NCI-H128 (cell line): ENCODE measurements around the gene PLEKHJ1.
A peak's percentile ranks its signal among the peaks of the same experiment; 100 is the strongest.

ENCODE experiments used
- DNase-seq: peaks from one replicate; lab custom pipeline; 2025; ENCODE audit not compliant: unreplicated experiment; lab: John Stamatoyannopoulos, UW

Gene PLEKHJ1

DNA sequence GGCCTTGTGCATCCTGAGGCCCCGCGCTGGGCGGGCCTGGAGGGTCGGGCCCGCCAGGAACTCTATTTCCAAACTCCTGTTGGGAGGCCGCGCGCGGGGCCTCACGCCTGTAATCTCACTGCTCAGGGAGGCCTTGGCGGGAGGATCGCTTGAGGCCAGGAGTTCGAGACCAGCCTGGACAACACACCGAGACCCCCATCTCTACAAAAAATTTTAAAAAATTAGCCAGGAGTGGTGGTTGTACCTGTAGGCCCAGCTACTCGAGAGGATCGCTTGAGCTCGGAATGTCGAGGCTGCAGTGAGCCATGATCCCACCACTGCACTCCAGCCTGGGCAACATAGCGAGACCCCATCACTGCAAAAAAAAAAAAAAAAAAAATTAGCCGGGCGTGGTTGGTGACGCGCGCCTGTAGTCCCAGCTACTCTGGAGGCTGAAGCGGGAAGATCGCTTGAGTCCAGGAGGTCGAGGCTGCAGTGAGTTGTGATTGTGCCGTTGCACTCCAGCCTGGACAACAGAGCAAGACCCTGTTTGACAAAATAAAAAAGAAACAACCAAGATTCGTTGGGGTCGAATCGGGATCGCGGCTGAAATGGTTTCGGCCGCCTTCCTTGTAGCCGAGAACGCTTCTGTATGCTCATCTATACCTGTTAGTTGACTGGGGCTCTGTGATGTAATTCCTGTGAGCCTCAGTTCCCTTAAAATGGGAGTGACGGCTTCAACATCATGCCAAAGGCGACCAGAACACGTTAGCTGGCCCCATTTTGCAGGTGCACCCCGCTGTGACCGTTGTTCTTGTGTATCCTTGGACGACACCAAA lies 1.1 kb upstream of the PLEKHJ1 start:
- no peak for DNase-seq

DNA sequence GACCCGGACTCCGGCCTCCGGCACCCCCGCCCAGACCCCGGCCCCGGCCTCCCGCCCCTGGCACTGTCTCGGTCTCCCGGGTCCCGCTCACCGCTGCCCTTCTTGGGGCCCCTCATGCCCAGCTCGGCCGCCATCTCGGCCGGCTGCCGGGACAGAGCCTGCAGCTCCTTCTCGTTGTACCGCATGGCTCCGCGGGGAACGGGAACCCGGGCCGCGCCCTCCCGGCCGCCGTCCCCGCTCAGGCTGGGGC lies 140 bp downstream of the PLEKHJ1 start:
- DNase-seq, result no peak

DNA sequence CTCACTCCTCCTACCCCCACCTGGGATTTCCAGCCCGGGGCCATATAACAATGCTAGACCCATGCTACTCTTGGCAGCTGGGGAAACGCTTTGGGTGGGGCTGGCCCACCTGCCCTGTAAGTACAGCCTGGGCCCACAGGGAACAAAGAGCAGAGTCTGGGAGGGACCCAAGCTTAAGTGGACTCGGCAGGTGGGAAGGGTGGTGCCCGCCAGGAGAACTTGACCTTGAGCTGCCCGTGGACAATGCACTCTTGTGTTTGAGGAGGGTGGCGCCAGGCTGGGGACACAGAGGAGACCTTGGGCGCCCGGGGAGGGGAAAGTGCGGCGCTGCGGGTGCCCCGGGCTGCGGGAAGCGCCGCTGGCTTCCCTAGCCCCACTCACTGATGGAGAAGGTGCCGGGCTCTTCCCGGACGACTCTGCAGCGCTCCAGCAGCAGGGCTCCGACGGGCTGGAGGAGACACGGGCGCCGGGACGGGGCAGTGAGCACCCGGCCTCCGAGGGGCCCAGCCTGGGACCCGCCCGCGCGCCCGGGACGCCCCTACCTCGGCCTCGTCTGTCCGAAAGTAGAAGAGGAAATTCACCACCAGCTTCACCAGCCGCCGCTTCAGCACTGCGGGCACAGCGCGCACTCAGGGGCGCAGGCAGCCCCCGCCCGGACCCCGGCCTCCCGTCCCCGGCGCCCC lies 607 bp downstream of the PLEKHJ1 start:
- DNase-seq, result peak; percentile 15

DNA sequence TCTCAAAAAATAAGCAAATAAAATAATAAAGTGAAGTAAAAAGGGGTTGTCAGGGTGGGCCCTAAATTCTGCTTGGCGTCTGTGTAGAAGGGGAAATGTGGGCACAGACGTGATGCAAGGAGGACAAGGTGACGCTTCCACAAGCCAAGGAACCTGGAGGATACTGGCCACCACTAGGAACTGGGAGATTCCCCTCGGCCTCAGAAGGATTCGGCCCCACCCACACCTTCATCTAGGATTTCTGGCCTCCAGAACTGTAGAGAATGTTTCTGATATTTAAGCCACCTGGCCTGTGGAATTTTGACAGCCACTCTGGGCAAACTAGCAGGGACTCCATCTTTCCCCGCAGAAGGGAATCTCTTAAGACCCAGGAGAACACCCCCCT lies 1.1 kb downstream of the PLEKHJ1 start:
- no peak for DNase-seq

DNA sequence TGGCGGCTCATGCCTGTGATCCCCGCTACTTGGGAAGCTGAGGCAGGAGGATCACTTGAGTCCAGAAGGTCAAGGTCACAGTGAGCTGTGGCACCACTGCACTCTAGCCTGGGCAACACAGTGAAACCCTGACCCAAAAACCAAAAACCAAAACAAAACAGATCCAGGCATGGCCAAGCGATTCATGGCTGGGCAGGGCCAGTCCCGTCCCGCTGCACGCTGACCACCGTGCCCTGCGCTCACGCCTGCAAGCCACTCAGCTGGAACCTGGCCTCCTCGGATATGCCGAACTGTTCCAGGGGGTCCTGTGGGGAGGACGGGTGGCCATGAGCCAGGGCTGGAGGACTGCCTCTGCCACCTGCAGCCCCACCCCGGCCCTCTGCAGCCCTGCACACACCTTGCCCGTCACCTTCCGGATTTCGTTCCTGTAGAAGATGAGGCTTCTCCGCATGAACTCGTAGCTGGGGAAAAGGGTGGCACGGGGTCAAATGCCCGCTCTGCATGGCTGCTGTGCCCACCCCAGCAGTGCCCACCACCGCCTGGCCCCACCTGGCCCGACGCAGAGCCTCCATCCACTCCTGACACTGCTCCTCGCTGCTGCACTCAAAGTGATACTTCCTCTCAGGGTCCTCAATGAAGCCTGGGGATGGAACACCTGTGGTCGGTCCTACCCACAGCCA lies 2.4 kb downstream of the PLEKHJ1 start:
- DNase-seq, result no peak

DNA sequence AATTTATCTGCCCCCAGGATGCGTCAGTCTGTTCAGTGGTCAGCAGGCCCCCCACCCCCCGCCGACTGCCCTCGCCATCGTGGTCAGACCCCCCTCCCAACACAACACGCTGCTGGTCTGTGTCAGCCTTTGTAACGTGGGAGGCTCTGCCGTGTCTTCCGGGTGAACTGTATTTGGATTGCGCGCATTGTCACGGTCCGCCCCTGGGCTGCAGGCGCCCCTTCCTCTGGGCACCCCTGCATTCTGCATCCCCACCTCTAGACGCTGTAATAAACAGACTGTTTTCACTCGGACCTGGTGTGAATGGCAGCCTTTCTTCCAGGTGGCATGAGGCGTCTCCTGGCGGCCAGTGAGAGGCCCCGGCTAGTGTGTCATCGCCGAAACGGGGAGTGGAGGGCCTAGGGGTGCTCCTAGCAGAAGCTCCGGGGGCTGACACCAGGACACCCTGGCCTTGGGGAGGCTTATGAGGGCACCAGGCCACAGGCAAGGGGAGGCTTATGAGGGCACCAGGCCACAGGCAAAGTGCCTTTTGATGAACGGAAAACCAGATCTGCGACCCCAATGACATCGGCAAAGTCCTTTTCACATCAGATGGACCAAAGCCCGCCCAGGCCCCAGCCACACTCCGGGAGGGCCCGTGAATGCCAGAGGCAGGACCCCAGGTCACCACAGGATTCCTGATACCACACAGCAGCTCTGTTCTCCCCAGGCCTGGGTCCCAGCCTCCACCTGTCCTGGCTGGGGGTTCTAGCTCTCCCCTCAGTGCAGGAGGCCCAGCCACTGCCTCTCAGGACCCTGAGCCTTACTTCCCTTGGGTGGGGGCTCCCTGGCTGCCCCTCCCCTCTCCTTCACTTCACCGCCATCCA lies 3.6 kb downstream of the PLEKHJ1 start:
- no peak for DNase-seq

DNA sequence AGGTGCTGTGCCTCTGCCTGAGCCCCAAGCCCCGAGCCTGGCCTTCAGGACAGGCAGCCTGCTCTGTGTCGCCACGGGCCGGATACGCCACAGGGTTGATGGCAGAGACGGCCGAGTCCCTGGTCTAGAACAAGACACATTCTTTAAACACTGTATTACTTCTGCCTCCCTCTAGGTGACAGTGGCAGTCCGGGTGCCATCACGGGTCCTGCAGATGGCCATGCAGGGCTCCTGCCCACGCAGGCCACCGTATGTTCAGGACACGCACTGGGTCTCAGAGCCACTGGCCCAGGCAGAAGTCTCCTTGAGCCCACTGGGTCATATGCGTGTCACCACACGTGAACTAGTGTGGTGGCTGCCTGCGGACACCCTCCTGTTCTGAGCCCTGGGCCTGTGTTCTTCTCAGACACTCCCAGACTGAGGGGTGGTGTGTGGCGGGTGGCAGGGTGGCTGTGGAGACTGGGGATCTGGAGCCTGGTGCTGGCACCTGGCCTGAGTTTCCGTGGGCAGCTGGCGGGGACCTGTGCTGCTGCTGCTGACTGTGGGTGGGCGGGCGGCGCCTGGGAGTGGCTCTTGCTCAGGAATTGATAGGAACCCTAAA lies 4.4 kb downstream of the PLEKHJ1 start:
- DNase-seq, result no peak

DNA sequence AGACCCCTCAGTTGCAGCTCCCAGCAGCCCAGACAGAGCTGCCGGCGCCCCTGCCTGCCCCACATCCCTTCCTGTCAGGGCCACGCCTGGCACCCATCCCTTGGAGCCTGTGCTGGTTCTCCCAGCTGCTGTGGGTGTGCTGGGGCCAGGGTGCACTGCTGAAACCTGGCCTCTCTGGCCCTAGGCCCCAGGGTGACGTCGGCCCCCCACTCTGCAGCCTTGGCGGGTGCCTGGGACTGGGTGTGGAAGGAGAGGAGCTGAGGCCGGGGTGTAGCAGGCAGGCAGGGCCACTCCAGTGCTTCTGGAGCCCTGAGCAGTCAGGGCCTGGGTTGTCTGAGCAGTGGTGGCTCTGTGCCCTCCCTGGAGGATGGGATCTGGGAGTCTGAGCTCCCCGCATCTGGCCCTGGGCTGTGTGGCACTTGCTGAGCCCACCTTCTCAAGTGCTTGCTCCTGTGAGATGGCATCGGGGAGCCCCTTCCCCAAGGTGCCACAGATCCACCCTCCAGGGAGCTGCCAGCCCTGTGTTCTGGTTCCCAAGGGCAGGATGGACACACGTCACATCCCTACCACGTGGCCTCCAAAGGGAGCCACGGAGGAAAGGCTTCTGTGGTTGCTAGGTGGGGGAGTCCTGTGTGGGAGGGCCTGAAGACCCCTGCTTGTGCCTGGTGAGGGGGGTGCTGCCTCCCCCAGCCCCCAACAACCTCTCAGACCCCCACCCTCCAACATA lies 5.2 kb downstream of the PLEKHJ1 start:
- DNase-seq, result no peak

DNA sequence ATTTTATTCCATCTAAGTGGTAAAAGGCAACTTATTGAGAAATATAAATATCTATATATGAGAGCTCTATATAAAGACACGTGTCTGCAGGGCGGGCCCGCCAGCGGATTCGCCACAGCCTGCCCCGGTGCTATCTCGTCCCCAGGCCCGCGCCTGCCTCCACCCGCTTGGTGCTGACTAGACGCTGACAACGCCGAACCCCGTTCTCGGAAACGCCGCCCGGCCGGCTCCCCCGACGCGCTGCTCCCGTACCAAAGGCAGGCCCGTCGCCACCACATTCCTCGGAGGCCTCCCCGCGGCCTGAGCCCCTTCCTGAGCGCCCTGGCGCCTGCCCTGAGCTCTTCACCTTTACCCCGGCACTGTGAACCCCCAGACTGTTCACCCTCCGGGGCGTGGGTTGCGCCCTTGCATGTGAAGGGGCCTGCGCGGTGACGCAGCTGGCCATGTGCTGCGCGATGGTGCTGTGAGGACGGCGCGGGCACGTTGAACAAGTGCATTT lies 6.0 kb downstream of the PLEKHJ1 start:
- no peak for DNase-seq

DNA sequence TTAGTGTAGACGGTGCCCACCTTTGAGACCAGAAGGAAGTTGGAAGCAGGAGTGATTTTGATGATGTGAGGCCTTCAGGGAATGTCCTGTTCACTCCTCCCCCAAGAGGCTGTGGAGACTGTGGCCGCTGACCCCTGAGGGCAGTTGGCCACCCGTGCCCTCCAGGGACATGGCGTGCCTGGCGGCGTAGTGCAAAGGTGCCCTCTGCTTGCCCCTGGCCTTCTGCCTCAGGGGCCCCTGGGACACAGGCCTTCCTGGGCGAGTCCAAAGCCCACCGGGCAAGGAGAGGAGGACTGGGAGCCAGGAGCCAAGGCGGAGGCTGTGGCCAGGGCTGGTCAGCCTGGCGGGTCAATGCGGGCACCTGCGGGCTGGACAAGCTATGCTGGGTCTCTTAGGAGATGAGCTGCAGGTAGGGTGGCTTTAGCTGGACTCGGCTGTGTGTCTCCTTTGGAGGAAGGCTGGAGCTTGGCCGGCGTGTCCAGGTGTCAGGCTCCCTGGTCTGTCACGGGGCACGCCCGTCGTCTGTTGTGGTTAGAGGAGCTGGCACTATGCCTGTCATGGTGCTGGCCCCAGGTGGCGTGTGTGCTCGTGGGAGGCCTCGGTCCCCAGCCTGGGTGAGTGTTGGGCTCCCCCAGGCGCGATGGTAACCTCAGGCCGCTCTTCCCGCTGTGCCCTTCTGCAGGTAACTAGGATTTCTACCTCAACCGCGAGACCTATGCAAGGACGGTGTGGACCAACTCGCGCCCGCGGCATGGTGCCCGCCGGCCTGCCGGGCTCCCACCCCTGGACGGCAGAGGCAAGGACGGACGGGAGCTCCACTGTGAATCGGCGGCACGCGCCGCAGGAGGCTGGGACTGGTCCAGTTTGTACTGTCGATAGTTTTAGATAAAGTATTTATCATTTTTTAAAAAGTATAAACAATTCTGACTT lies 6.8 kb downstream of the PLEKHJ1 start:
- no peak for DNase-seq

DNA sequence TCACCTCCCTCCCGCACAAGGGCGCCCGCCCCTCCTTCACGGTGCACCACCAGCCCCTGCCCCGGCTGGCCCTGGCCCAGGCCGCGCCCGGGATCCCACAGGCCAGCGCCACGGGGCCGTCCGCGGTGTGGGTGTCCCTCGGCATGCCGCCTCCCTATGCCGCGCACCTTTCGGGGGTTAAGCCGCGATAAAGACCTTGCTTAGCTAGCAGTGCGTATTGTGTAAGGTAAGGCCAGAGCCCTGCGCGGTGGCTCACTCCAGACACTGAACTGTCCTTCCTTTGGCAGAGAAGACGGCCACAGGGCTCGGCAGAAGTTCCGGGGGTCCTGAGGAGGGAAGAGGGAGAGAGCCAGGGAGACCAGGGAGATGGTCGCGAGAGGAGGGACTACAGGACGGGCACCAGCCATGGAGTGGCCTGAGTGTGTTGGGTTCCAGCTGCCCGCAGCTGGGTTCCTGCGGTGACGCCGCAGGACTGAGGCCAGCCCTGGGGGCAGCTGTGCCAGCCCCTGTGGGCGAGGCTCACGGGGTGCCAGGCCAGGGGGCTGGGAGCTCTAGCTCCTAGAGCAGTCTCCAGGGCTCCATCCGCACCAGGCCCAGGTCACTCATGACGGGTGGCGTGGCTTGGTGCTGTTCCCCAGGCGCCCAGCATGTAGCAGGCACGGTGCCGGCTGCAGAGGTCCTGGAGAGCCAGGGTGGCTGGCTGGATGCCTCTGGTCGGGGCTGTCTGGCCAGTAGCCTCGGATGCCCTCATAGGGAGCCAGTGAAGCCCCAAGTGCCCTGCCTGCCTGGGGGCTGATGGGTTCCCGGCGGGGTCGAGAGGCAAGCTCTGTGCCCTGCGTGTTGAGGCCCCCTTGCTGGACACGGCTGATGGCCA lies 7.7 kb downstream of the PLEKHJ1 start:
- DNase-seq, result no peak

DNA sequence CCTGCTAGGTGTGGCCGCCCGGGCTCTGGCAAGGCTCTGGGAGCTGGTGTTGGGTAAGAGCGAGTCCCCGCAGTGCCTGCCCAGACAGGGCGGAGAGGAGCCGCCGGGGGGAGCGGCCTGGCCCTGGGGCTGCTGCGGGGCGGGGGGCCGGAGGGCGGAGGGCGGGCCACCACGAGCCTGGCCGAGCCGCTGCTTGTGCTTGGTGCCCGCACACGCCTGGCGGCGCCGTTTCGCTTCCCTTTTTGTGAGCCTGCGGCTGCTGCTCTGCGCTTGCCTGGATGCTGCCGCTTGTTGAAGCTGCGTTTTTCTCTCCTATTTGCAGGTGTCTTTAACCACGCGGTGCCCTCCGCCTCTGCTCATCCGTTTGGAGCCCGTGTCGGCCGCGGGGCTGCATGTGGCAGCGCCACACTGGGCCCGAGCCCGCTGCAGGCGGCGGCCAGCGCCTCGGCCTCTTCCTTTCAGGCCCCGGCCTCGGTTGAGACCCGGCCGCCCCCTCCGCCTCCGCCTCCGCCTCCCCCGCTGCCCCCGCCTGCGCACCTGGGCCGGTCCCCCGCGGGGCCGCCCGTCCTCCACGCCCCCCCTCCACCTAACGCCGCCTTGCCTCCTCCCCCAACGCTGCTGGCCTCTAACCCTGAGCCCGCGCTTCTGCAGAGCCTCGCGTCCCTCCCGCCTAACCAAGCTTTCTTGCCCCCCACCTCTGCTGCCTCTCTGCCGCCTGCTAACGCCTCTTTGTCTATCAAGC lies 8.5 kb downstream of the PLEKHJ1 start:
- DNase-seq, result no peak

DNA sequence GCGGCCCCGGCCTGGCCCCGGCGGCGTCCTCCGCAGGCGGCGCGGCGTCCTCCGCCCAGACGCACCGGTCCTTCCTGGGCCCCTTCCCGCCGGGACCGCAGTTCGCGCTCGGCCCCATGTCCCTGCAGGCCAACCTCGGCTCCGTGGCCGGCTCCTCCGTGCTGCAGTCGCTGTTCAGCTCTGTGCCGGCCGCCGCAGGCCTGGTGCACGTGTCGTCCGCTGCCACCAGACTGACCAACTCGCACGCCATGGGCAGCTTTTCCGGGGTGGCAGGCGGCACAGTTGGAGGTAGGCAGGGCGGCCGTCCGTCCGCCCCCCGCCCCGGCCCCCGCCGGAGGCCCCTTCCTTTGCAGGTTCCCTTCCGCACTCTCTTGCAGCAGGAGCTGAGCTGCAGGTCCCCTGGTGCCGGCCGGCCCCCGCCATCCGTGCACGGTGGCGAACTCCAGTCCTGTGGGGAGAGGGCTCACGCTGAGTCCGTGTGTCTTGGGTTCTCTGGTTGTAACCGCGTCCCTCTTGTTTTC lies 9.2 kb downstream of the PLEKHJ1 start:
- DNase-seq, result no peak

DNA sequence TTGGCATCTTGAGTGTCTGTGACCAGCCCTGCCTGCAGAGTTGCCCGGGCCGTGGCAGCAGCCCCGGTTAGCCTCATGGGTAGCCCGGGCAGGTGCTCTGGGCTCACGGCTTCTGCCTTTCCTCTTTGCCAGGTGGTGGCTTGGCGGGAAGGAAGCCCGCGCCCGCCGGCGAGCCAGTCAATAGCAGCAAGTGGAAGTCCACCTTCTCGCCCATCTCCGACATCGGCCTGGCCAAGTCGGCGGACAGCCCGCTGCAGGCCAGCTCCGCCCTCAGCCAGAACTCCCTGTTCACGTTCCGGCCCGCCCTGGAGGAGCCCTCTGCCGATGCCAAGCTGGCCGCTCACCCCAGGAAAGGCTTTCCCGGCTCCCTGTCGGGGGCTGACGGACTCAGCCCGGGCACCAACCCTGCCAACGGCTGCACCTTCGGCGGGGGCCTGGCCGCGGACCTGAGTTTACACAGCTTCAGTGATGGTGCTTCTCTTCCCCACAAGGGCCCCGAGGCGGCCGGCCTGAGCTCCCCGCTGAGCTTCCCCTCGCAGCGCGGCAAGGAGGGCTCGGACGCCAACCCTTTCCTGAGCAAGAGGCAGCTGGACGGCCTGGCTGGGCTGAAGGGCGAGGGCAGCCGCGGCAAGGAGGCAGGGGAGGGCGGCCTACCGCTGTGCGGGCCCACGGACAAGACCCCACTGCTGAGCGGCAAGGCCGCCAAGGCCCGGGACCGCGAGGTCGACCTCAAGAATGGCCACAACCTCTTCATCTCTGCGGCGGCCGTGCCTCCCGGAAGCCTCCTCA lies 9.9 kb downstream of the PLEKHJ1 start:
- no peak for DNase-seq

DNA sequence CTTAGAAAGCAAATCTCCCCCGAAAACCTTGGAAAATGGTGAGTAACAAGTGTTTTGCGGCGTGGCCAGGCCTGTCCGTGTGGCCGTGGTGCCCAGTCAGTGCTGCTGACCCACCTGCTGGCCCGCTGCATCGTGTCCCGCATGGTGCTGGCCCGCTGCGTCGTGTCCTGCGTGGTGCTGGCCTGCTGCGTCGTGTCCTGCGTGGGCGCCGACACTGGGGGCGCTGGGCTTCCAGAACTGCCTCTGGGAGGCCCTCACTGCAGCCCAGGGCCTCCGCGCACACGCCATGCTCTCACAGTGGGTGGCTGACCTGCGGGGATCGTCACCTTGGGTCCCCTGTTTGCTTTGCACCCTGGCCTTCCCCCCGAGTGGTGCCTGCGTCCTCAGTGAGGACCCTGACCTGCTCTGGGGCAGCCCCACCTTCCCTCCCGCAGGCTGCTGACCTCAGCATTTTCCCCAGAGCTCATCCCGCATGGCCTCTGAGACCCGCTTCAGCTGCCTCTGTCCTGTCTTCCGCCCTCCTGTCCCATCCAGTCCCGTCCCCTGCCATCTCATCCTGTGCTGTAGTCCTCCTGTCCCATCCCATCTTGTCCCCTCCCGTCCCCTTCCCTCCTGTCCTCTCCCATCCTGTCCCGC lies 10.6 kb downstream of the PLEKHJ1 start:
- DNase-seq, result no peak

DNA sequence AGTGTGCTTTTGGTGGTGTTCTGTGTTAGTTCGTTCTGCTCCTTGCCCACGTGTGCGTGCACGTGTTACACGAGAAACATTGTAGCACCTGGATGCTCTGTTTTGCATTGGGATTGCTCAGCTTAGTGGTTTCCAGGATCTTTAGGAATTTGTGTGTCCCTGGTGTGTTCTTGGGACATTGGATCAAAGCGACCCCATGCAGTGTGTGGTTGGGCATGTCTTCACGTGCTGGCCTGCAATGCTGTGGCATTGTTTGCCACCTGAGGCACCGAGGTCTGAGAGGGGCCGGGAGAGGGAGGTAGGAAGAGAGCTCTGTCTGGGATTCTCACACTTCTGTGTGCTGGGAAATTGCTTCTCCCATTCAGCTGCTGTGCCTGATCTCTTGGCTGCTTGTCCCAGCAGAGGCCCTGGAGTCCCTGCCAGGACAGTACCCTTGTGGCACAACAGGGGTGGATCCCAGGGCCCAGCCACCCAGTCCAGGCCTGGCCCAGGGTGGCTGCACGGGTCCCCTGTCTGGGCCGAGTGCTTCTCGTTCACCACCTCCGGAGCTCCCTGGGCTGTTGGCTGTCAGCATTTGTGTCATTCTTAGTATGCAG lies 11.3 kb downstream of the PLEKHJ1 start:
- DNase-seq, result no peak
